Heart left ventricle (tissue), 13 donors: ENCODE measurements around the gene P2RY12.

Experiments
- CTCF ChIP-seq, 12 donors: fragments of 200-600 bp; sonication (generic) in 4 of 12; IDR thresholded peaks; one replicate each; pipeline versions ENCODE4 v1.5.0 to v1.8.0; 2018 to 2022; ENCODE audit warnings: antibody characterized with exemption in 12 of 12, mild to moderate bottlenecking in 5 of 12
- POLR2A ChIP-seq, 2 donors: fragments of 450-650 bp; IDR thresholded peaks; one replicate each; pipeline ENCODE4 v1.6.1; 2017; ENCODE audit warnings: antibody characterized with exemption in 2 of 2, mild to moderate bottlenecking in 2 of 2, moderate library complexity in 2 of 2
- donor health status: ischemic (EF 13 %, LVEDD 7.1; RV severe dilation, severe dysfunction).
- donor health status: DM: no; HTN: yes; CAD: no.
- donor health status: DM: no; HTN: no; CAD: no.
- donor health status: ischemic (EF 25% LVEDD 6.9; RV normal size, moderate dysfunction).
- donor health status: ischemic (EF 25% LVEDD 5.7; RV mildly dilated, moderate dysfunction).
- donor health status: ischemic (EF 35%, LVEDD 5.7; RV mildly dilated, moderate dysfunction).
- donor health status: nonischemic (EF 11% LVEDD 7.7; RV severe dilation, severe dysfunction).
- donor health status: DM: yes; HTN: yes; CAD: no.
- donor health status: PGD.
- donor health status: ischemic (EF 29% LVEDD 5.4; RV normal size, mild dysfunction).
- donor health status: nonischemic (EF 23%, LVEDD 6.1; RV moderate dilation, normal function).

GRCh38 chr3:151306168-151306810 is 78.3 kb downstream of the P2RY12 start:
- no peak for TF ChIP-seq CTCF (IDR thresholded peaks at IDR 0.05)
- TF ChIP-seq POLR2A (IDR thresholded peaks at IDR 0.05): no peak
